NCI-H1694 treated with DMSO at 0.1 percent for 48 hours (cell line): Measurements from ENCODE around the gene COX4I1.
"Not testable (repeated sequence)": the region's sequence is repeated elsewhere in the genome, so short reads cannot be mapped to it uniquely, and the experiment has no call there.

Experiments
- DNase-seq: peaks from one replicate; lab custom pipeline; 2025; lab: John Stamatoyannopoulos, UW

Gene COX4I1

GRCh38 chr16:85824161-85825135 lies 25.0 kb downstream of the COX4I1 start:
- no peak for DNase-seq

GRCh38 chr16:85825326-85825725 lies 25.8 kb downstream of the COX4I1 start:
- no peak for DNase-seq

GRCh38 chr16:85826686-85827247 lies 27.3 kb downstream of the COX4I1 start:
- DNase-seq = no peak

GRCh38 chr16:85828166-85828565 lies 28.7 kb downstream of the COX4I1 start:
- no peak for DNase-seq

GRCh38 chr16:85829171-85829719 lies 29.8 kb downstream of the COX4I1 start:
- no peak for DNase-seq

- no peak for DNase-seq
Observed at GRCh38 chr16:85829751-85830445, 30.4 kb downstream of the COX4I1 start.

- no peak for DNase-seq
Observed at GRCh38 chr16:85830821-85831220, 31.3 kb downstream of the COX4I1 start.

- no peak for DNase-seq
Observed at GRCh38 chr16:85832570-85833218, 33.2 kb downstream of the COX4I1 start.

- DNase-seq = no peak
Observed at GRCh38 chr16:85833219-85833920, 33.9 kb downstream of the COX4I1 start.

- no peak for DNase-seq
Observed at GRCh38 chr16:85834741-85835140, 35.2 kb downstream of the COX4I1 start.

- DNase-seq = no peak
Observed at GRCh38 chr16:85835227-85835751, 35.8 kb downstream of the COX4I1 start.

GRCh38 chr16:85835956-85836705 lies 36.6 kb downstream of the COX4I1 start:
- no peak for DNase-seq

- no peak for DNase-seq
Observed at GRCh38 chr16:85836706-85837582, 37.4 kb downstream of the COX4I1 start.

- DNase-seq = not testable (repeated sequence)
Observed at GRCh38 chr16:85837654-85838053, 38.2 kb downstream of the COX4I1 start.

- DNase-seq = no peak
Observed at GRCh38 chr16:85838381-85838780, 38.9 kb downstream of the COX4I1 start.

GRCh38 chr16:85838876-85839585 lies 39.5 kb downstream of the COX4I1 start:
- DNase-seq = no peak

GRCh38 chr16:85839681-85840240 lies 40.3 kb downstream of the COX4I1 start:
- DNase-seq = no peak

- no peak for DNase-seq
Observed at GRCh38 chr16:85840395-85840794, 40.9 kb downstream of the COX4I1 start.
